CD4-positive, alpha-beta T cell treated with Interleukin-17A for 4 hours (primary cell): Measurements from ENCODE around the gene KIAA1671.
"Not testable (repeated sequence)": the region's sequence is repeated elsewhere in the genome, so short reads cannot be mapped to it uniquely, and the experiment has no call there.

Source experiments
- DNase-seq: peaks from one replicate; pipeline ENCODE4 v3.0.0-alpha.2; 2020; ENCODE audit warnings: mixed read lengths

The KIAA1671 gene

DNA sequence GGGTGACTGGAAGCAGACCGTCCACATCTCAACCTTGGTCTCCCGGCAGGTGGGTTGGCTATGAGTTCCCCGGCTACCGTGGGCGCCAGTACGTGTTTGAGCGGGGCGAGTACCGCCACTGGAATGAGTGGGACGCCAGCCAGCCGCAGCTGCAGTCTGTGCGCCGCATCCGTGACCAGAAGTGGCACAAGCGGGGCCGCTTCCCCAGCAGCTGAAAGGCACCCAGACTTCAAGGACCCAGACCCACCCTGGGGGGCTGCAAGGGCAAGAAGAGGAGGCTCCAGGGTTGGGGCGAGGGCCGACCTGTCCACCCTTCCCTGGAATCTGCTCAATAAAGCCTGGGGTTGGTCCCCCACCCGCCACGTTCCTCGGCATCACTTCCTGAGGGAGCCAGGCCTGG, 254.5 kb downstream of the KIAA1671 start:
- DNase-seq: no peak

- DNase-seq: no peak
Measured at GRCh38 chr22:25207553-25208157, 255.1 kb downstream of the KIAA1671 start.

- DNase-seq: no peak
Measured at GRCh38 chr22:25208328-25208727, 255.8 kb downstream of the KIAA1671 start.

DNA sequence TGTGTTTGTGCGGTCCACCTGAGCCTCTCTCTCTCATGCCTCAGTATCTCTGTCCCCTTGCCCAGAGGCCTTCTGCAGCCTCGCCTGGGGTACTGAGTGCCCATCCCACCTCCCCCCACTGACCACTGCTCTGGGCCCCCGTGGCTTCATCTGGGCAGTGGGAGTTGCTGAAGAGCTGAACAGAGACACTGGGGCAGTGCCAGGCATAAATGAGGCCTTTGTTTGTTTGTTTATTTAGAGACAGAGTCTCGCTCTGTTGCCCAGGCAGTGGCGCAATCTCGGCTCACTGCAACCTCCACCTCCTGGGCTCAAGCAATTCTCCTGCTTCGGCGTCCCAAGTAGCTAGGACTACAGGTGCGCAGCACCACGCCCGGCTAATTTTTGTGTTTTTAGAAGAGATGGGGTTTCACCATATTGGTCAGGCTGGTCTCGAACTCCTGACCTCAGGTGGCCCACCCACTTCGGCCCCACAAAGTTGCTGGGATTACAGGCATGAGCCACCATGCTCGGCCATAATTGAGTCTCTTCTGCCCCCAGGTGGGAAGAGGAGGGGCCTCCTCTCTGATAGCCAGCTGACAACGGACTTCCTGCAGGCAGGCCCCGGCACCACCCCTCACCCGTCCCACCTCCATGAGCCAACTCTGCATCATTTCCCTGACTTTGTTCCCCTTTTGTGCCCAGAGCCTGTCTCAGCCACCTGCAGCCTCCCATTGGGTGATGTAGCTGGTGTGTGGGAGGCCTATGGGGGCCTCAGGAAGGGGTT, 256.4 kb downstream of the KIAA1671 start:
- DNase-seq: no peak

- no peak for DNase-seq
Measured at GRCh38 chr22:25210793-25211192, 258.3 kb downstream of the KIAA1671 start.

- no peak for DNase-seq
Measured at GRCh38 chr22:25212337-25212736, 259.8 kb downstream of the KIAA1671 start.

GRCh38 chr22:25213221-25213620, 260.7 kb downstream of the KIAA1671 start:
- DNase-seq: no peak

DNA sequence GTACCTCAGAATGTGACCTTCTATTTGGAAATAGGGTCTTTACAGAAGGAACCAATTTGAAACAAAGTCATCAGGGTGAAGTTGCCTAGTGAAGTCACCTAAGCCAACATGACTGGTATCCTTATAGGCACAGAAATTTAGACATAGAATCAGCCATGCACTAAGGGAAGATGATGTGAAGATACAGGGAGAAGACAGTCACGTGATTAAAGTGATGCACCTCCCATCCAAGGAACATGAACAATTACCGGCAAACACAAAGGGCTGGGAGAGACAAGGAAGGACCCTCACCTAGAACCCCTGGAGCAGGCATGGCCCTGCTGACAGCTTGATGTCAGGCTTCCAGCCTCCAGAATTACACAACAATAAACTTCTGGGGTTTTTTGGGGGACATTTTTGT, 263.7 kb downstream of the KIAA1671 start:
- DNase-seq: no peak

DNA sequence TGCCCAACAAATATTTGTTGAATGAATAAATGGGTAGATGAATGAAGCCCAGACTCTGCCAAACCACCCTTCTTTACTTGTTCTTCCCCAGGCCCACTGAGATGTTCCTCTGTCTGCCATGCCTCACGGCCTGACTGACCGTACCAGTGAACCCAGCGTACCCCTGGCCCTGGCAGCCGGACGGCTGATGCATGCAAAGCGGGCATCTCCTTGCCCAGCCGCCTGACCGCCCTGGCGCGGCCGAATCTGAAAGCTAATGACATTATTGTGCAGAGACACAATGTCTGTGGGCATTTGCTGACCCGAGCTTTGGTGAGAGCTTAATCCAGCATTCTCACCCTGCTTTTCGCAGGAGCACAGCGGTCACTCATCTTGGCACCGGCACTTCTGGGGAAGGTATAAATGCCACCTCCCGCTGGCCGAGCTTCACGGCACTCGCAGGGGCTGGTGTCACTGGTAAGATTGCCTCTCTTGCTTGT, 266.7 kb downstream of the KIAA1671 start, which contains the start of gene CRYBB2:
CRYBB2 (plus strand) TSS at position 429 of the 479 bp plus-strand sequence. CDS start 1,791 bp downstream, outside the sequence.
- no peak for DNase-seq

DNA sequence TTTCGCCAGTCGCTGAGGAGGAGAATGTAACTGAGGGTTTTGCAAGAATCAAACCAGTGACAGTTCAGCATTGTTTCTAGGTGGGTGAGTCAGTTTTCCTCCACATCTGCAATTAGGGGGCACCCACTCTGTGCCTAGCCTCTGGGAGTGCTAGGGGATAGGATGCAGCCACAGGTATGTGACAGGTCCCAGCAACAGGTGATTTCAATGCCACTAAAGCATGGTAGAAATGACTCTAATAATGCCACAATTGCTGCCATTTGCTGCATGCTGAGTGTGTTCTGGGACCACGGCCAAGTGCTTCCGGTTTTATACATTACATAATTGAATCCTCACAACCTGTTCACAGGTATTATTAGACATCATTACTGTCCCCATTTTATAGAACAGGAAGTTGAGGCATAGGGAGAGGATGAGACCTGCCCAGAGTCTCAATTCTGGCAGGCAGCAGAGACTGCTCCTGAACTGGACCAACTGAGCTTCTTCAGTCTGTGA, 267.5 kb downstream of the KIAA1671 start:
- DNase-seq: no peak

- DNase-seq: no peak
Measured at GRCh38 chr22:25221790-25222189, 269.3 kb downstream of the KIAA1671 start.

- DNase-seq: no peak
Measured at GRCh38 chr22:25223269-25223850, 270.8 kb downstream of the KIAA1671 start.

- no peak for DNase-seq
Measured at GRCh38 chr22:25228822-25229221, 276.3 kb downstream of the KIAA1671 start.

GRCh38 chr22:25230760-25231159, 278.2 kb downstream of the KIAA1671 start:
- not testable (repeated sequence) for DNase-seq

- no peak for DNase-seq
Measured at GRCh38 chr22:25232301-25232700, 279.8 kb downstream of the KIAA1671 start.

DNA sequence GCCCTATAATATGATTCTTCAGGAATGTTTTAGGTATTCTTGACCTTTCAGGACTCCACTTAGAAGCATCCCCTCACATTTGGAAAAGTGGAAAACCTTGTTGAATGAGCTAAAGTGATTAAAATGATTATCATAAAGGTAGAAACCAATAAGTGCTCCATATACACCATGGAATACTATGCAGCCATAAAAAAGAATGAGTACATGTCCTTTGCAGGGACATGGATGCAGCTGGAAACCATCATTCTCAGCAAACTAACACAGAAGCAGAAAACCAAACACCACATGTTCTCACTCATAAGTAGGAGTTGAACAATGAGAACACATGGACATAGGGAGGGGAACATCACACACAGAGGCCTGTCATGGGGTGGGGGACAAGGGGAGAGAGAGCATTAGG, 281.2 kb downstream of the KIAA1671 start:
- not testable (repeated sequence) for DNase-seq

DNA sequence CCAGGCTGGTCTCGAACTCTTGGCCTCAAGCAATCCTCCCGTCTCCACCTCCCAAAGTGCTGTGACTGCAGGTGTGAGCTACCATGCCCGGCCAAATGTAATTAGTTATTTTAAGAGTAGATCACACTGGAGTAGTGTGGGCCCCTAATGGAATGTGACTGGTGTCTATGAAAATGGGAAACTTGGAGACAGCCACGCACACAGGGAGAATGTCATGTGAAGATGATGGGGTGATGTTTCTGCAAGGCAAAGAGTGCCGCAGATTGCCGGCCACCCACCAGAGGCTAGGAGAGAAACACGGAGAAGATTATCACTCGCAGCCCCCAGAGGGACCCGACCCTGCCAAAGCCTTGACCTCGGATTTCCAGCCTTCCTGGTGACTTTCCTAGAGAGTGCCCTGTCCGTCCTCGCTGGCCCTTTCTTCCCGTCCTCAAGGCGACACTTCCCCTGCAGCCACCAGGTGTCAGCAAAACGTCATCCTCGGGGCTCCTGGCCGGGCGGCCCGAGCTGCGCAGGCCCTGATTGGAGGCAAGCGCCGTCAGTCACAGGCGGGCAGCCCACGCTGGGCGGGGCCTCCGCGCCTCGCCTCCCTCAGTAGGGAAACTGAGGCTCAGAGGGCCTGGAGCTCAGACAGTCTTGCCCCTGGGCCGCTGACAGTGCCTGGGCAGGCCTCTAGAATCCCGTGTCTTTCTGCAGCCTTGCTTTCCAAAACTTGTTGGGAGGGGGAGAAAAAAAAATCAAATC, 283.2 kb downstream of the KIAA1671 start:
- DNase-seq: peak; percentile 61

- no peak for DNase-seq
Measured at GRCh38 chr22:25236417-25236816, 283.9 kb downstream of the KIAA1671 start.

DNA sequence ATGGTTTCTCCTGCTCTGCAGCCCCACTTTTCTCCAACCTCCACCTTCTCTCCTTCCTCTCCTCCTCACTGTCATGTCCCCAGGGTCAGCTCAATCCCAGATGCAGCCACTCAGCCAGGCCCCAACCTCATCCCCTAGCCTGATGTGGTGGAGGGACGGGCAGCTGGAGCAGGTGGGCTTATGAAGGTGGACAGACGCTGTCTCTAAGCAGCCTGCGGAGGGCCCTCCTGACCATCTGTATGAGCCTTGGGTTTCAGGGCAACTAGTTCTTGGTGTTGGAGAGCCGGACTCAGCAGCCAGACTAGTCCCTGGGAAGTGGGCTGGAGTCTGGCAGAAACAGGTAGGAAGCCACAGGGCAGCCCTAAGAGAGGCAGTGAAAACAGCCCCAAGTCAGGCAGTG, 285.0 kb downstream of the KIAA1671 start:
- DNase-seq: no peak

GRCh38 chr22:25238058-25238457, 285.5 kb downstream of the KIAA1671 start:
- DNase-seq: not testable (repeated sequence)
